ENCODE measurements around the gene KCNAB1.
"Not testable (repeated sequence)": the region's sequence is repeated elsewhere in the genome, so short reads cannot be mapped to it uniquely, and the experiment has no call there.

The KCNAB1 gene

DNA sequence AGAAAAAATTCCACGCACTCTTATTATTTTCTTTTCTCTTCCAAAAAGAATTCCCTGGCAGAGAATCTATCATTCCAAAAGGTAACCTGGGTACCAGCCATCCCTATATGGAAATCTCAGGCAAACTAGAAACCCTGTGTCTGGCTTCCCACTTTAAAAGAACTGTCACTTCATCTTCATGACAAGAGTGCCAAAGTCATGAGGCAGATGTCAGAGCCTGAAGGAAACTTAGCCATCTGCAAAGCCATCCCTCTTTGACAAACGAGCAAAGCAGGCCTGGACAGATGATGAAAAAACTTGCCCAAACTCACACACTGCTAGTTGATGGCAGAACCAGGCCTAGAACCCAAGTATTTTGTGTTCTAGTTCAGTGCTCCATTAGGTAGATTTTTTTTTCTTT is 418.7 kb downstream of the KCNAB1 start:
- no peak for DNase-seq (ENCODE audit: low spot score)

- DNase-seq (ENCODE audit: low spot score), result no peak
These were observed 419.4 kb downstream of the KCNAB1 start for GRCh38 chr3:156539802-156540201.

GRCh38 chr3:156542101-156543042 is 422.0 kb downstream of the KCNAB1 start:
- no peak for DNase-seq (ENCODE audit: low spot score)

- no peak for DNase-seq (ENCODE audit: low spot score)
These were observed 422.7 kb downstream of the KCNAB1 start for GRCh38 chr3:156543043-156543555.

DNA sequence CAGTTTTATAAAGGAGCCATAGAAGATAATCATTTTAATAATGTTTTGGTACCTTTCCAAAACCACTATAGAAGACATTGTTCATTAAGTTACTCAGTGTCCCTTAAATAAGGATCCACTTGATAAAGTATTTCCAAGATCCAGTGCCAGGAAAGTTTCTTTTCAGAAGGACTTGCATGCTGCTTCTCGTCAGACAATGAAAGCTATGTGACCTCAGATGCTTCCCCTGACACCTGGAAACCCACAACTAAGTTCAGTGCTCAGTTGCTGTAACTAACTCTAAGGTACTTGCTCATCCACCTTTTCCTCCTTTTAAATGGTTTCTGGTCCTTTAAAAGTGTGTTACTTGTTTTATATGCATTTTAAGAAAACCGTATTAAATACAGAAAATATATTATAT is 427.3 kb downstream of the KCNAB1 start:
- DNase-seq (ENCODE audit: low spot score), result no peak

- no peak for DNase-seq (ENCODE audit: low spot score)
These were observed 427.8 kb downstream of the KCNAB1 start for GRCh38 chr3:156548041-156548687.

- DNase-seq (ENCODE audit: low spot score), result no peak
These were observed 428.5 kb downstream of the KCNAB1 start for GRCh38 chr3:156548902-156549301.

DNA sequence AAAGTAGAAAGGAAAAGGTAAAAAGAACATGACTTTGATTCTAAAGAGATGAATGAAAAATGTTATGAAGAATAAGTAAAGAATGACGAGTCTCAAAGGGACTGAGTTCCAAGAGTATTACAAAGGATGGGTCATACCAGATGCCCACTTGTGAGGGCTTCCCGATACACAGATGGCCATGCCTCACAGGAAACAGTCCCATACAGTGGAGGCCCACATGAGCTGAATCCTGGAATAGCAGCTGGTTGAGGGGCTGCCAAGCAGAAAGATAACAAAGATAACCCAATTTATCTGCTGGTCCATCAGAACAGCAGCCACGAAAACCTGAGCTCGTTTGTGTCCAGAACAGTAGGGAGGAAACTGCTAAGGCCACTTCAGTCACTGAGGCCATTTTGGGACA is 430.9 kb downstream of the KCNAB1 start:
- DNase-seq (ENCODE audit: low spot score), result no peak

GRCh38 chr3:156551746-156552145 is 431.4 kb downstream of the KCNAB1 start:
- DNase-seq (ENCODE audit: low spot score), result no peak

DNA sequence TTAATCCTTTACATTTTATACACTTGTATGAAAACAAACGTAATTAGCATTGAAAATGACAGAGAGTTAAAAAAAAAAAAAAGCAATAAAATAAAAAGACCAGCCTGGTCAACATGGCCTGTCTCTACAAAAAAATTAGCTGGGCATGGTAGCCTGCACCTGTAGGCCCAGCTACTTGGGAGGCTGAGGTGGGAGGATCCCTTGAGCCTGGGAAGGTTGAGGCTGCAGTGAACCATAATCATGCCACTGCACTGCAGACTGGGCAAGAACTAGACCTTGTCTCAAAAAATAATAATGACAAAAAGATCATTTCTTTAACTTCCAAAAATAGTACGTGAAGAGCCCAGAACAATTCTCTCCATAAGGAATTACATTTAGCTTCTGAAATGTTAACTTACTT is 432.6 kb downstream of the KCNAB1 start:
- no peak for DNase-seq (ENCODE audit: low spot score)

DNA sequence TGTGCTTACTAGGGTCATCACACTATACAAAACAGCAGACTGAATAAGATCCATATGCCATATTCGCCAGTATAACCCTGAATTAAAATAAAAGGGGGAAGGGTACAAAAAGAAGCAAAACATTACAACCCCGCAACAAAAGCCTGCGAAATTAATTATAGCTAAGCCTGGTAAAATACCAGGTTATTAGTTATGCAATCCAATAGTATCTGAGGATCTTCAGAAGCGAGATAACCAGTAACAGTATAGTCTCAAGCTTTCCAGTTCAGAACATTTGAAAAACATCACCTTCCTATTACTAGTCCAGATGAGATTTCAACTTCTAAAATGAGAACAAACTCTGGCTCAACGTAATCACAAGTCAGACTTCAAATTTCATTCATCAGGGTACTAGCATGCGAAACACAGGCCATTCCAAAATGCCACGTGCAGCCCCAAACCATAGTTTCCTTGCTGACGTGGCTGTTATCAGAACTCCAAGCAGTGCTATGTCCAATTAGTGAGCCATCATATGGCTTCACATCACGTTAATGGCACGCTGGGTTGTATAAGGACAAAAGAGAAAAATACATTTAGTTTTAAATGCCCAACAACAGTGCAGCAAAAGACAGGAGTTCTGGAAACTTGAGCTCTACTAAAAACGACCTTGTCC is 433.5 kb downstream of the KCNAB1 start:
- DNase-seq (ENCODE audit: low spot score), result no peak

DNA sequence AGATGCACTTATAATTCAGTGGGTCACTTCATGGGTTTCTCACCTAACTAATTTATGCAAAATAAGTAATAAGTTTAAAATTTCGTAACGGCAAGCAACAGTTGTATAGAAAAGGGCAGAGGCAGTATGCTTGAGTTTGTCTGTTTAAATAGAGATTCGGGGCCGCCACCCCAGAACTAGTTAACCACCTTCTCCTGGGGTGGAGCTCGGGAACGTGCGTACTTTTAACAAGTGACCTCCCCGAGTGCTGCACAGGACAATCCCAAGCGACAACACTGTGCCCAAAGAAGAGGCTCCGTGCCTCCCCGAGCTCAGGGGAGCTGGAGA is 434.1 kb downstream of the KCNAB1 start:
- DNase-seq (ENCODE audit: low spot score), result peak; percentile 23

GRCh38 chr3:156554842-156555687 is 434.7 kb downstream of the KCNAB1 start, which contains the start of gene SSR3:
Gene SSR3, minus strand, starts transcription at chr3:156555117. Its CDS starts 28 bp downstream, at chr3:156555089.
- DNase-seq (ENCODE audit: low spot score), result peak; percentile 99

DNA sequence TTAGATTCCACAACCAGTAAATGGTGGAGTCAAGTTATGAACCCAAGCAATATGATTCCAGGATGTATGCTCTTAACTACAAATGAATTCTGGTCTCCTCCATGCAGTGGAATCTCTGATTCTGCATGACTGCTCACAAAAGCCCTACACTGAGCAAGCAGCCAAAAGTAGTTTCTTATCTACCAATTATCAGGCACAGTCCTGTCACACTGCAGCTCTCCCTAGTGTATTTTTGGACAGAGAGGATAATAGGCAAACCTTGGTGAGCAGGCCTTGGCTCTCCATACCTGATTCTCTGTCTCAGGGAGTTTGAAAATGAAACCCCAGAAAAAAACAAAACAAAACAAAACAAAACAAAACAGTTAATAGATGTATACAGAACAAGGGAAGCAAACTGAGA is 438.0 kb downstream of the KCNAB1 start:
- DNase-seq (ENCODE audit: low spot score), result no peak

GRCh38 chr3:156559321-156559720 is 438.9 kb downstream of the KCNAB1 start:
- no peak for DNase-seq (ENCODE audit: low spot score)

DNA sequence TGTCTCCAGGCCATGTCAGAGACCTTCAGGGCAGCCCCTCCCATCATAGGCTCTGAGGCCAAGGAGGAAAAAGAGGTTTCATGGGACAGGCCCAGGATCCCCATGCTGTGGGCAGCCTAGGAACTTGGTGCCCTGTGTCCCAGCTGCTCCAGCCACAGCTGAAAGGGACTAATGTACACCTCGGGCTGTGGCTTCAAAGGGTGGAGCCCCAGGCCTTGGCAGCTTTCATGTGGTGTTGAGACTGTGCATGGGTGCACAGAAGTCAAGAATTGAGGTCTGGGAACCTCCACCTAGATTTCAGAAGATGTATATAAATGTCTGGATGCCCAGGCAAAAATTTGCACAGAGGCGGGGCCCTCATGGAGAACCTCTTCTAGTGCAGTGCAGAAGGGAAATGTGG is 441.2 kb downstream of the KCNAB1 start:
- DNase-seq (ENCODE audit: low spot score), result no peak

DNA sequence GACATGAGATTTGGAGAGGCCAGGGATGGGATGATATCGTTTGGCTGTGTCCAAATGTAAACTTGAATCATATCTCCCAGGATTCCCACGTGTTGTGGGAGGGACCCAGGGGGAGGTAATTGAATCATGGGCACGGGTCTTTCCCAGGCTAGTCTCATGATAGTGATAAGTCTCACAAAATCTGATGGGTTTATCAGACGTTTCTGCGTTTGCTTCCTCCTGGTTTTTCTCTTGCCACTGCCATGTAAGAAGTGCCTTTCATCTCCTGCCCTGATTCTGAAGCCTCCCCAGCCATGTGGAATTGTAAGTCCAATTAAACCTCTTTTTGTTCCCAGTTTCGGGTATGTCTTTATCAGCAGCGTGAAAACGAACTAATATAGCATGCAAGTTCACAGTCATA is 442.1 kb downstream of the KCNAB1 start:
- not testable (repeated sequence) for DNase-seq (ENCODE audit: low spot score)

- no peak for DNase-seq (ENCODE audit: low spot score)
These were observed 443.7 kb downstream of the KCNAB1 start for GRCh38 chr3:156563900-156564682.

GRCh38 chr3:156569016-156569415 is 448.6 kb downstream of the KCNAB1 start:
- DNase-seq (ENCODE audit: low spot score), result not testable (repeated sequence)

DNA sequence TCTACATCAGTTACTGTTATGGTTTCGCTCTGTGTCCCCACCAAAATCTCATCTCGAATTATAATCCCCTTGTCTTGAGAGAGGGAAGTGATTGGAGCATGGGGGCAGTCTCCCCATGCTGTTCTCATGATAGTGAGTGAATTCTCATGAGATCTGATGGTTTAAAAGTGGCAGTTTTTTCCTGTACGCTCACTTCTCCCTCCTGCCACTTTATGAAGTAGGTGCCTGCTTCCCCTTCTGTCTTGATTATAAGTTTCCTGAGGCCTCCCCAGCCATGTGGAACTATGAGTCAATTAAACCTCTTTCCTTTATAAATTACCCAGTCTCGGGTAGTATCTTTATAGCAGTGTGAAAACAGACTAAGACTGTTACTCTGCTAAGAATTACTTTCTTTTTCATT is 449.5 kb downstream of the KCNAB1 start:
- DNase-seq (ENCODE audit: low spot score), result not testable (repeated sequence)

- DNase-seq (ENCODE audit: low spot score), result no peak
These were observed 455.3 kb downstream of the KCNAB1 start for GRCh38 chr3:156575641-156576040.

All from cerebellar cortex (tissue), 1 donor.